Liver (tissue), 3 donors: ENCODE results near the gene SLC12A1.

ENCODE experiments used
- GABPA ChIP-seq, 2 donors: IDR thresholded peaks in 1 of 2; conservative IDR thresholded peaks in 1 of 2; 2 replicates each; pipeline ENCODE4 v1.6.1; 2016; ENCODE audit warnings: antibody characterized with exemption in 2 of 2, mild to moderate bottlenecking in 1 of 2, moderate library complexity in 1 of 2
- YY1 ChIP-seq: IDR thresholded peaks from 2 replicates; pipeline ENCODE4 v1.6.1; 2016; ENCODE audit warnings: antibody characterized with exemption, mild to moderate bottlenecking
- TF ChIP-seq, protein P1 (sequence below): fragments of 150-350 bp; IDR thresholded peaks from 2 replicates; pipeline ENCODE4 v1.5.1; 2017; ENCODE audit warnings: improper control_type of control experiment, low read depth, low read length; ENCODE audit not compliant: missing input control
- donor health status: healthy.
- donor health status: healthy.

DNA sequence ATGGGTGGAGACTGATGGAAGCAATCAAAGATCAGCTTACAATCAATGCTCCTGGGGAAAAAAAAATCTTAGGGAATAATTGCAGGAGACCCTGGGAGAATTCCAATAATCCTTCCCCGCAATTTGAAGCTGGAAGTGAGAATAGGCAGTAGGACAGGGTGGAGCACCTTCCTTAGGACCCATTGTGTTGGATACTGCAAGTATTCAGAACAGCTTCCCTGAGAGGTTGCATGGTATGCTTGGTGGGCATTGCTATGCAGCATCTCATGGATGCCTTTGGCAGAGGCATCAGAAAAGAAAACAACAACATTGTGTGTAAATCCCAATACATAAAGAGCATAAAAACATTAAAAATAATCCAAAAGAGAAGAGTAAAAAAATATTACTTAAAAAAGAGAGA, 100.5 kb downstream of the SLC12A1 start:
- TF ChIP-seq, protein P1, sequence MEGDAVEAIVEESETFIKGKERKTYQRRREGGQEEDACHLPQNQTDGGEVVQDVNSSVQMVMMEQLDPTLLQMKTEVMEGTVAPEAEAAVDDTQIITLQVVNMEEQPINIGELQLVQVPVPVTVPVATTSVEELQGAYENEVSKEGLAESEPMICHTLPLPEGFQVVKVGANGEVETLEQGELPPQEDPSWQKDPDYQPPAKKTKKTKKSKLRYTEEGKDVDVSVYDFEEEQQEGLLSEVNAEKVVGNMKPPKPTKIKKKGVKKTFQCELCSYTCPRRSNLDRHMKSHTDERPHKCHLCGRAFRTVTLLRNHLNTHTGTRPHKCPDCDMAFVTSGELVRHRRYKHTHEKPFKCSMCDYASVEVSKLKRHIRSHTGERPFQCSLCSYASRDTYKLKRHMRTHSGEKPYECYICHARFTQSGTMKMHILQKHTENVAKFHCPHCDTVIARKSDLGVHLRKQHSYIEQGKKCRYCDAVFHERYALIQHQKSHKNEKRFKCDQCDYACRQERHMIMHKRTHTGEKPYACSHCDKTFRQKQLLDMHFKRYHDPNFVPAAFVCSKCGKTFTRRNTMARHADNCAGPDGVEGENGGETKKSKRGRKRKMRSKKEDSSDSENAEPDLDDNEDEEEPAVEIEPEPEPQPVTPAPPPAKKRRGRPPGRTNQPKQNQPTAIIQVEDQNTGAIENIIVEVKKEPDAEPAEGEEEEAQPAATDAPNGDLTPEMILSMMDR: no peak
- no peak for TF ChIP-seq YY1
- no peak for TF ChIP-seq GABPA (IDR thresholded peaks at IDR 0.05 in 1 of 2, conservative IDR thresholded peaks at IDR 0.05 in 1 of 2)
